Stomach (tissue), 4 donors: Measurements from ENCODE around the gene RIPOR3.

ENCODE experiments used
- EP300 ChIP-seq: sonication (generic); formaldehyde crosslinking; IDR thresholded peaks from one replicate; pipeline ENCODE4 v1.6.1; 2017; ENCODE audit warnings: antibody characterized with exemption
- POLR2A ChIP-seq, 4 donors: fragments of 450-650 bp; IDR thresholded peaks; one replicate each; pipeline ENCODE4 v1.6.1; 2016; ENCODE audit warnings: antibody characterized with exemption in 4 of 4, control low read depth in 2 of 4, mild to moderate bottlenecking in 1 of 4, moderate library complexity in 1 of 4
- POLR2AphosphoS5 ChIP-seq, 3 donors: sonication (generic); formaldehyde crosslinking; IDR thresholded peaks; one replicate each; pipeline ENCODE4 v1.6.1; 2016; ENCODE audit warnings: antibody characterized with exemption in 3 of 3
- TF ChIP-seq, protein P1 (sequence below), 7 experiments: fragments of 450-650 bp in 4 of 7; fragments of 200-600 bp in 3 of 7; sonication (generic) in 3 of 7; IDR thresholded peaks; one replicate each; pipeline ENCODE4 v1.5.1; 2016 to 2019; ENCODE audit warnings: antibody characterized with exemption in 7 of 7, control low read depth in 2 of 7, mild to moderate bottlenecking in 1 of 7

DNA sequence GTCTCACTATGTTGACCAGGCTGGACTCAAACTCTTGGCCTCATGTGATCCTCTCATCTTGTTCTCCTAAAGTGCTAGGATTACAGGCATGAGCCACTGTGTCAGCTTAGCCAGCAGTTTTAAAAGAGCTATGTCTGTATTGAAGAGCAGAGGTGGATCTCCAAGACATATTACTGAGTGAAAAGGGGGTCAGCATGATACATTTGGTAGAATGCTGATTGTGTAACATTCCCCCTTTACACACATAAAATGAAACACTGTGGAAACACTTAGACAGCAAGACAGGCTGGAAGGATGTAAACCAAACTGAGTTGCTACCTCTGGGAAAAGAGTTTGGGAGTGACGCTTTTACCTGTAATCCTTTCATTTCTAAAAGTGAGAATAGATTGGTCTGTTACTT is 1.7 kb upstream of the RIPOR3 start:
- TF ChIP-seq, protein P1, sequence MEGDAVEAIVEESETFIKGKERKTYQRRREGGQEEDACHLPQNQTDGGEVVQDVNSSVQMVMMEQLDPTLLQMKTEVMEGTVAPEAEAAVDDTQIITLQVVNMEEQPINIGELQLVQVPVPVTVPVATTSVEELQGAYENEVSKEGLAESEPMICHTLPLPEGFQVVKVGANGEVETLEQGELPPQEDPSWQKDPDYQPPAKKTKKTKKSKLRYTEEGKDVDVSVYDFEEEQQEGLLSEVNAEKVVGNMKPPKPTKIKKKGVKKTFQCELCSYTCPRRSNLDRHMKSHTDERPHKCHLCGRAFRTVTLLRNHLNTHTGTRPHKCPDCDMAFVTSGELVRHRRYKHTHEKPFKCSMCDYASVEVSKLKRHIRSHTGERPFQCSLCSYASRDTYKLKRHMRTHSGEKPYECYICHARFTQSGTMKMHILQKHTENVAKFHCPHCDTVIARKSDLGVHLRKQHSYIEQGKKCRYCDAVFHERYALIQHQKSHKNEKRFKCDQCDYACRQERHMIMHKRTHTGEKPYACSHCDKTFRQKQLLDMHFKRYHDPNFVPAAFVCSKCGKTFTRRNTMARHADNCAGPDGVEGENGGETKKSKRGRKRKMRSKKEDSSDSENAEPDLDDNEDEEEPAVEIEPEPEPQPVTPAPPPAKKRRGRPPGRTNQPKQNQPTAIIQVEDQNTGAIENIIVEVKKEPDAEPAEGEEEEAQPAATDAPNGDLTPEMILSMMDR (IDR thresholded peaks at IDR 0.05), result no peak
- TF ChIP-seq POLR2A (IDR thresholded peaks at IDR 0.05) (no peak), POLR2AphosphoS5 (IDR thresholded peaks at IDR 0.05) (no peak), EP300 (no peak)
